SH-SY5Y (cell line): ENCODE data around the gene RUFY2.

Source experiments
- GATA2 ChIP-seq: IDR thresholded peaks from 2 replicates; pipeline ENCODE4 v1.6.1; 2011; ENCODE audit warnings: mild to moderate bottlenecking, low read depth, low read length
- GATA3 ChIP-seq: IDR thresholded peaks from 2 replicates; pipeline ENCODE4 v1.6.1; 2011; ENCODE audit warnings: low read depth, mild to moderate bottlenecking, low read length, moderate library complexity

- TF ChIP-seq GATA3, result no peak
- TF ChIP-seq GATA2, result no peak
Measured at GRCh38 chr10:68371604-68372003, 35.5 kb downstream of the RUFY2 start.
